Measurements from ENCODE around the gene SH2D5. TPM values are rescaled to one million over a fixed set of nuclear protein-coding genes. Genes with fewer than 3 reads are reported as not detected.

Gene SH2D5
- total RNA-seq, 1 donor from 2014 or later = 0.64 TPM

DNA sequence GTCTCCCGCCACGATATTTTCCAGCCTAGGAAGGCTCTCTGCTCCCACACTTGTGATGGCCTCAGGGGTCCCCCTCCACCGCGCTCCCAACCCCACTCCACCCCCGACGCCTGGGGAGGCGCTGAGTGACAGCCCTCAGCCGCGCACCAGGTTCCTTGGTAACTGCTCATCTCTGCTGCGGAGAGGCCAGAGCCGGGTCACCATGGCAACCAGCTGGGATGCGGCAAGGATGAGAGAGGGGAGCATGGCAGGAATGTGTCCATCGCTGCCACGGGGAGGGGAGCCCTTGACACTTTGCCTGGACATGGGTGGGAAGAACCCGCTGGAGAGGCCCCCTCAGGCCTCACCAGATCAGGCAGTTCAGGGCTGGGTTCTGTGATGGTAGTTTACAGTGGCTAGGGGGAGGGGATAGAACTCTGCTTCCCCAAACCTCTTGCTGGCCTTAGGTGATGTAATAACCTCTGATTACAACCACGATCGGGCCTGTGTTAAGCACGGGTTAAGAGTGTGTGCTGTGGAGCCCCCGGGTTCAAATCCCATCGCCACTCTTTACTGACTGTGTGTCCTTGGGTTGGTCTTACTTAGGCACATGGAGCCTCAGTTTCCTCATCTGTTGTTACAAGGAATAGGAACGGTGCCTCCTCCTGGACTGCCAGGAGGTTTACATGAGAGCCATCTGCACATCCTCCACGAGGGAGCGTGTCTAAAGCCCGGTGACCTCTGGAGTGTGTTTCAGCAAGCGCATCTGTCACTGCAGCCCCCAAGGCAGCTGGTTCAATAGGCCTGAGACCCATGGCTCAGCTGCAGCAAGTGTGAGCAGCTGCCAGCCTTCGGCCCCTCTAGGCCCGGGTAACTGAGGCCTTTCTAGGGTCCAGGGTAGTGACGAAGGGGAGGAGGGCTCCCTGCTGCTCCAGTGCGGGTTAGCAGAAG lies 21.0 kb downstream of the SH2D5 start:
- peak; percentile 5 for ATAC-seq

DNA sequence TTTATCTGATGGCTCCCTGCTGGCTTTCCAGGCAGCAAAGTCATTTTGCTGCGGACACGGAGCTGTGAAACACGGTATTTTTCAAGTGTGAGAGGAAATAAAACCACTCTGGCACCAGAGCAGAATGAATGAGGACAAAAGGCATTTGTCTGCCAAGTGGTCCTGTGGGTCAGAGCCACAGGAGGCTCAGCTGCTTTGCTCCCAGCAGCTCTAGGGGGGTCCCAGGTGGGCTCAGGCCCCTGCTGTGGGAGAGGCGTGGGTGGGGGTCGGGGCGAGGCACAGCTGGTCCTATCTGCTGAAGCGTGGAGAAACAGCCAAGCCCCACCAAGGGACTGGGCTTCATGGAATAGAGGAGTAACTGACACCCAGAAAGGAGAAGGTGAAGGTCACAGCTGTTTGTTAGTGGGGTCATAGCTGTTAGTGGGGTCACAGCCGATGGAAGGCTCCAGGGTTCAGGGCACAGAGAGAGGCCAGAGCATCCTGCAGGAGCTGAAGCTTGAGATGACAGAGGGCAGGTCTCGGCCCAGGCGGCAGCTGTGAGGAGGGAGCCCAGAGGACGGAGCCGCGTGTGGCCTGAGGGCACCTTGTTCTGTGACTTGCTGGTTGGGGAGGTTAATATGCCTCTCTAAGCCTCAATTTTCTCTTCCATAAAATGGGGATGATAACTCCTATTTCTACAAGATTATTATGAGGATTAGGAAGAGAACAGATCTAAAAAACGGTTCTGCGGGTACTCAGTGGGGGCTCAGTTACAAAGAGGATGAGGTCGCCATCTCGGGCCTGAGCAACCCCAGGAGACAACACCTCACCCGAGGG lies 21.8 kb downstream of the SH2D5 start:
- no peak for ATAC-seq

DNA sequence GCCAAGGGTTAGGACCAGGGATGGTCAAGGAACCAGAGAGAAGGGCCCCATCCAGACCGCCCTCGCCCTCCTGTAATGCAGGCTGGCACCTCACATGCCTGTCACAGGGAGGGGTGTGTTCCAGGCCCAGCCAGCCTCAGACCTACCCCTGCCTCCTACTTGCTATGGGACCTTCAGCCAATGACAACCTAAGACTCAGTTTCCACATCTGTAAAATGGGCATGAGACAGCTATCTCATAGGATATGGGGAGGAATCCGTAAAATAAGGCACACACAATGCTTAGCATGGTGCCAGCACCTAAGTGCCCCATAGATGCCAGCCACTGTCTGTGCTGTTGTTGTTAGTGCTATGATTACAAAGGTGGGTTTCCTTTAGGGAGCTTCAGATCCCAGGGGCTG lies 22.6 kb downstream of the SH2D5 start:
- no peak for ATAC-seq

DNA sequence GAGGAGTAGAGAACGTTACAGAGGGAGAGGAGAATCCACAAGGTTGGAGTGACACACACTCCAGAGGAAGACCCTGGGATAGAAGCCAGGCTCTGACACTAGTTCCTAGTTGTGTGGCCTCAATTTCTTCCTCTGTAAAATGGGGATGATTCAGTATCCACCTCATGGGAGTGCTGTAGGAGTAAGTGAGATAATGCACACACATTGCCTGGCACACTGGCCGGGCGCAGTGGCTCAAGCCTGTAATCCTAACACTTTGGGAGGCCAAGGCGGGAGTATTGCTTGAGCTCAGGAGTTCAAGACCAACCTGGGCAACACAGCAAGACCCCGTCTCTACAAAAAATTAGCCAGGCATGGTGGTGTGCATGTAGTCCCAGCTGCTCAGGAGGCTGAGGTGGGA lies 23.6 kb downstream of the SH2D5 start:
- ATAC-seq = no peak

DNA sequence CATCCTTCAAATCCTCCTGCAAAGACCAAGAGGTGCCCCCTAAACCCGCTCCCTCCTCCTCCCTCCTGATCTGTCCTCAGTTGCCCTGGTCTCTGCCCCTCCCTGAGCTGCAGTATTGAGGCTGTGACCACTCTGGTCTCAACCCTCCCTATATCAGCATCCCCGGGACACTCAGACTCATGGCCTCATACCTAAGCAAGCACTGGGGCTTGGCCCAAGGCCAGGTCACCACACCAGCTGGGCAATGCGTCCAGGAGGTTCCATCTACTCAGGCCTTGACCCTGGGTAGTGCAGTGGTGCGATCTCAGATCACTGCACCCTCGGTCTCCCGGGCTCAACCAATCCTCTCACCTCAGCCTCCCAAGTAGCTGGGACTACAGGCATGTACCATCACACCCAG lies 24.4 kb downstream of the SH2D5 start:
- no peak for ATAC-seq

DNA sequence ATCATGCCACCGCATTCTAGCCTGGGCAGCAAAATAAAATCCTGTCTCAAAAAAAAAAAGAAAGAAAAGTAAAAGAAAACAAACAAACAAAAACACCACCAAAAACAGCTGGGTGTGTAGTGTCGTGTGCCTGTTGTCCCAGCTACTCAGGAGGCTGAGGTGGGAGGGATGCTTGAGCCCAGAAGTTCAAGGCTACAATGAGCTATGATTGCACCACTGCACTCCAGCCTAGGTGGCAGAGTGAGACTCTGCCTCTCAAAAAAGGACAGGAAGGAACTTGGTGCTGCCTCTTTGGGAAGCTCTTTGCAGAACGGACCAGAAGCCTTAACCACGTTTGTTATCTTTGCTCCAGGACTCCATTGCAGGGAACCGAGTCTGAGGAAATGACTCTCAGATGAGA lies 25.7 kb downstream of the SH2D5 start:
- no peak for ATAC-seq

DNA sequence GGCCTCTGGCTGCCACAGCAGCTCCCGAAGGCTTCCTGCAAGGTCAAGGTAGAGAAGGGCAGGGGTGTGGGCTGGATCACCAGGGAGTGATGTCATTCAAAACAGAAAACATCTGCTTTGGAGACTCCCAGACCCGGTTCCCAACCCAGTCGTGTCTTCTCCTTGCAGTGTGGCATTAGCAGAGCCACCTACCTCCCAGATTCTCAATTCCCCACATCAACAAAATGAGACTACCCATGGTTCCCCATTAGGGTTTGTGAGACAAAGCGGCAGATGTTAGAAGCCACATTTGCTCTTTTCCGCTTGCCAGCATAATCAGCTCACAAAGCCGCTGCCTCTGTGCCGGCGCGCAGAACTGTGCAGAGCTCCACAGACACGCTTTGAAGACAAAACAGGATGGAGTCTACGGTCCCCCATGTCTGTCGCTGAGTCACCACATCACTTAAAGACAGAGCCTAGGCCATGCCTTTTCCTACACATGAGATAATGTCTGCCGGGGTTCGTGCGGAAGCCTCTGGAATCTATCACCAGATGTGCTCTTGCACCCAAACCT lies 27.2 kb downstream of the SH2D5 start:
- no peak for ATAC-seq

DNA sequence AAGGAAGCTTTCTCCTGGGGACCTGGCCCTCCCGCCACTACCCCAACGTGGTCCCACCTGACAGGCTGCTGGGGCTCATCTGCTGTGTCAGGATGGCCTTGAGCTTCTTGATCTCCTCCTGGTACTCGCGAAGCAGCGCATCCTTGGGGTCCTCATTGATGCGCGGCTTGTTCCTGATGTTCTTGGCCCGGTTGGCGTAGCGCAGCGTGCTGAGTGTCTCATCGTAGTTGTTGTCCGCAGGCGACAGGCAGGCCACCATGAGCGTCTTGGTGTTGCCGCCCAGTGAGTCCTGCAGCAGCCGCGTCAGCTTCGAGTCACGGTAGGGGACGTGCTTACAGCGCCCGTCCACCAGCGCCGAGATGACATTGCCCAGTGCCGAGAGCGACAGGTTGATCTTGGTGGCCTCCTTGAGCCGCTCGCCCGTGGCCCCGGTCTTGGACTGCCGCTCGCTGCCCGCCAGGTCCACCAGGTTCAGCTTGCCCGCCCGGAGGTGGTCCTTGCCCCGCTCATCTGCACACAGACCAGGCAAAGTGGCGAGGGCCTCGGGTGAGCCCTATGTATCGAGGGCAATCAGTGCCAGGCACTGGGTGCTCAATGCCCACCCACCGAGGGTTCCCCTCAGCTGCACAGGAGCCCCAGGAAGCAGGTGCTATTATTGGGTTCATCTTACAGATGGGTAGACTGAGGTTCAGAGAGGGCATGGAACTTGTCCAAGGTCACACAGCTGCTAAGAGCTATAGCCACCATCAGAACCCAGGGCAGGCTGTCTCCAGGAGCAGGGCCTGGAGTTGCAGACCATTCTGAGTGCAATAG lies 27.9 kb downstream of the SH2D5 start:
- ATAC-seq = no peak

DNA sequence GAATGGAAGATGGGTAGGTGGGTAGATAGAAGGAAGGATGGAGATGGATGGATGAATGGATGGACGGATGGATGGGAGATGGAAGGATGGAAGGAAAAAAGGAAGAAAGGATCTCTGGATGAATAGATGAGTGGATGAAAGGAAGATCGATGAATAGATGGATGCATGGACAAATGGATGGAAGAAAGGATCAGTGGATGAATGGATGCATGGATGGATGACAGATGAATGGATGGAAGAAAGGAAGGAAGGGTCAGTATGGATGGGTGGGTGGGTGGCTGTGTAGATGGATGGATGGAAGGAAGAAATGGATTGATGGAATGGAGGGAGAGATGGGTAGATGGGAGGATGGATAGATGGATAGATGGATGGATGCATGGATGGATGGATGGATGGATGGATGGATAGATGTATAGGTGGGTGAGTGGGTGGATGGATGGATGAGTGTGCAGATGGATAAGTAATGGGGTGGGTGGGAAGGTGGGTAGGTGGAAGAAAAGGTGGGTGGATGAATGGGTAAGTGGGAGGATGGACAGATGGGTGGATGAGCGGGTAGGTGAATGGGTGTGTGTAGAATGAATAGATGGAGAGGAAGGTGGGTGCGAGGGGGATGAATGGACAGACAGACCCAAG lies 29.3 kb downstream of the SH2D5 start:
- ATAC-seq = no peak

DNA sequence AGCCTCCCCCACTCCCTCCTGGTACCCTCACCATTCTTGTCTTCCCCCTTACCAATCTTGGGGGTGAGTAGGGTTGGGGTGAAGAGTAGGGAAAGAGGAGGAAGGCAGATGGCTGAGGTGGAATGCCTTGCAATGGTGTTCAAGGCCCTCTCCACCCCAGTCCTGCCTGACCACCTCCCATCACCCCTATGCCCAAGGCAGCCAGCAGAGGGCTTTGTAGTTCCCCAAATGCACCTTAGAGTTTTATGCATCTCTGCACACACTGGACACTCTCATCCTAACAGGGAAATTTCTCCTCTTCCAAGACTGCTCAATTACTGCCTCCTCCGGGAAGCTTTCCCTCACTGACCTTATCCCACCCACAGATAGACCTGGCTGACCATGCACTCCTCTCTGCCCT lies 30.1 kb downstream of the SH2D5 start:
- no peak for ATAC-seq

DNA sequence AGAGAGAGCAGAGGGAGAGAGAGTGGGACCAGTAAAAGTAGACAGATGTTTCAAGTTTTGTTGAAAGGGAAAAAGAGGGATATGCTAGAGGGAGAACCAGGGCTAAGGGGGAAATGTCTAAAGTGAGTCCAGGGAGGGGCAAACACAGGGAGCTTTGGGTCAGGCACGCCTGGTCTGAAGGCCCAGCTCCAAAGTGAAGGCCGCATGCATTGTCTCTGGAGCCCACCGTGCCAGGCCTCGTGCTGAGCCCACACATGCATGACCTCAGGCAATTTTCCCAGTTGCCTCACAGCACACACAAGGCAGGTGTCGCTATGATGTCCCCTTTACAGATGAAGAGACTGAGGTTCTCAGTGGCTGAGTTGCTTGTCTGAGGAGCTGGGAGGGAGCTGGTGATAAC lies 30.7 kb downstream of the SH2D5 start:
- ATAC-seq = no peak

DNA sequence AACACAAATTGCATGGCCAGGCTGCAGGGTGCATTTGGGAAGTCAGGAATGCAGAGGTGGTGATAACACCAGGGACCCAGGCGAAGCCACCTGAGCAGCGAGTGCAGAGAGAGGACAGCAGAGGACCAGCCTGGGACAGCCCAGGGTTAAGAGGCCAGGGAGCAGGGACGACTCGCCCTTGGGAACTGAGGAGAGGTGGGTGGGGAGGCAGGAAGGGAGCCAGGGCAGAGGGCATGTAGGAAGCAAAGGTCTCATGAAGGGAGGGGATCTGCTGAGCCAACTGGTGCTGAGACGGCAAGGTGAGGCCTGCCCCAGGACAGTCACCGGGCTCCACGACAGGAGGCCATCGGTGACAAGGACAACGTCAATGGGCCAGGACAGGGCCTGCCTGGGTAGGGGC lies 31.1 kb downstream of the SH2D5 start:
- ATAC-seq = no peak

DNA sequence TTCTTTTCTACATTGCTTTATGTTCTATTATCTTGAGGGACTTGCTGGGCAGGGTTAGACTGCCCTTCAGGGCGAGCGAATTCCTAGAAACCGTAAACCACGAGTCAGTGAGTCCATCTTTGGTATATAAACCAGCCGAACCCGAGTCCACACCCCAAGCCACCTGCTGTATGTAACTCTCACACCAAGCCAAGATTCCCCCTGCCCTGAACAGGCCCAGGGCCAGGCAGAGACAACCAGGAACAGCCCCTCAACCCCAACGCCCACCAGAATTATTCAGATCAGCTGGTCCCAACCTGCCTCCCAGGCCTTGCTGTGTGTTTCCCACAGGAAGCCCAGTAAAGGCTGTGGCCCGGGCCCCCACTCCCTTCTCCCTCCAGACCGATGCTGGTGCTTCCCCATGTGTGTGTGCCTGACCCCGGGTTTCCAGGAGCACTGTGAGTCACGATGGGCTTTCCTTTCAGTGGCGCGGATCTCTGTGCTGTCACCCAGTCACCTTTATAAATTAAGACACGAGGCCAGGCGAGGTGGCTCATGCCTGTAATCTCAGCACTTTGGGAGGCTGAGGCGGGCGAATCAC lies 31.8 kb downstream of the SH2D5 start:
- no peak for ATAC-seq

DNA sequence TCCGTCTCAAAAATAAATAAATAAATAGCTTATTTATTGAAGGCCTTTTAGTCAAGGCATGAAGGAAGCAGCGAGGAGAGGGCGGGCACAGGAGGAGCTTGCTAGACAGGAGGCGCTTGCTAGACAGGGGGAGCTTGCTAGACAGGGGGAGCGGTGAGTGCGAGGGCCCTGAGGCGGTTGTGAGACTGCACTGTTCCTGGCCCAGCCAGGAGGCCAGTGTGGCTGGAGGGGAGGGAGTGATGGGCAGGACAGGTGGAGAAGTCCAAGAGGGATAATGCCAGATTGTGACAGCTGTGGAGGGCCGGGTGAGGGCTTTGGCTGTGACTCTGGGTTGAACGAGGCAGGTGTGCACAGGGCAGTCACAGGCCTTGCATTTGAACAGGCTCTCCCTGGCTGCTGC lies 32.9 kb downstream of the SH2D5 start:
- ATAC-seq = peak; percentile 82

DNA sequence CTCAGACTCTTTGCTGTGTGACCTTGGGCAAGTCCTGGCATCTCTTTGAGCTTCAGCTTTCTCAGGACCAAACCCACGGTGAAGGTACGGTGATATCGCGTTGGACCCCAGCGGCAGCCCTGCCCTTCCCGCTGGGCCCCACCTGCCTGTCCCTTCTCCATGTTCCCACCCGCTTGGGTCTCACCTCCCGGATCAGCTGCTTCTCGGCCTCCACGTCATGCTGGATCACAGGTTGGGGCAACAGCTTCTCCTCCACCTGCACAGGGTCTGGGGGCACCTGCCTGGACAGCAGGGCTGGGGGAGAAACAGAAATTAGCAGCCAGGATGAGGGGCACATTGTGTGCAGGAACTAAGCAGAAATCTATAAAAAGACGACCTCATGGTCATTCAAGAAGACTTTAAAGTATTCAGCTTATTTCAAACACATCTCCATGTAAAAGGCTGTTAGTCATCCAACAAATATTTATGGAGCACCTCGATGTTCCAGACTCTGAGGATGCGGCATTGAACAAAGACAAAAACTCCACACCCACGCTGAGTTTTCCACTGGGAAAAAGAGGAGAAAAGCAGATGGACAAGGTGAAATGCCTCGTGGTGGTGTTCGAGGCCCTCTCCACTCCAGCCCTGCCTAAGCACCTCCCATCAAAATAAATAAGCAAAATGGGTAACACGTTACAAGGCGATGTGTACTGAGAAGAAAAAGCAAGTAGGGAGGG lies 34.1 kb downstream of the SH2D5 start:
- no peak for ATAC-seq

DNA sequence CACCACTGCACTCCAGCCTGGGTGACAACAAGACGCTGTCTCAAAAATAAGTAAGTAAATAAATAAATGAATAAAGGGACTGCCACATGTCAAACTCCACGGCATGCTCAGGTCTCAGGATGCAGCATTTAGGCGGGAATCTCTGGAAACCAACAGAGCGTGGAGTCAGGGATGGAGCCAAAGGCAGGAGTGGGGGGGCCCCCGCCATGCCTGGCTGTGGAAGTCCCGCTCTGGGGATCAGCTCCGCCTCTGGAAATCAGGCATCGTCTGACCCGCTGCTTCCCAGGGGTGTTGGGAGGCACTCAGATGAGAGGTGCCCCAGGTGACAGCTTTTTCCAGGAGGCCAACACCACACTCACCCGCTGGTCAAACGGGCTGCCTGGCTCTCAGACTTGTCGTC lies 34.9 kb downstream of the SH2D5 start:
- ATAC-seq = no peak

DNA sequence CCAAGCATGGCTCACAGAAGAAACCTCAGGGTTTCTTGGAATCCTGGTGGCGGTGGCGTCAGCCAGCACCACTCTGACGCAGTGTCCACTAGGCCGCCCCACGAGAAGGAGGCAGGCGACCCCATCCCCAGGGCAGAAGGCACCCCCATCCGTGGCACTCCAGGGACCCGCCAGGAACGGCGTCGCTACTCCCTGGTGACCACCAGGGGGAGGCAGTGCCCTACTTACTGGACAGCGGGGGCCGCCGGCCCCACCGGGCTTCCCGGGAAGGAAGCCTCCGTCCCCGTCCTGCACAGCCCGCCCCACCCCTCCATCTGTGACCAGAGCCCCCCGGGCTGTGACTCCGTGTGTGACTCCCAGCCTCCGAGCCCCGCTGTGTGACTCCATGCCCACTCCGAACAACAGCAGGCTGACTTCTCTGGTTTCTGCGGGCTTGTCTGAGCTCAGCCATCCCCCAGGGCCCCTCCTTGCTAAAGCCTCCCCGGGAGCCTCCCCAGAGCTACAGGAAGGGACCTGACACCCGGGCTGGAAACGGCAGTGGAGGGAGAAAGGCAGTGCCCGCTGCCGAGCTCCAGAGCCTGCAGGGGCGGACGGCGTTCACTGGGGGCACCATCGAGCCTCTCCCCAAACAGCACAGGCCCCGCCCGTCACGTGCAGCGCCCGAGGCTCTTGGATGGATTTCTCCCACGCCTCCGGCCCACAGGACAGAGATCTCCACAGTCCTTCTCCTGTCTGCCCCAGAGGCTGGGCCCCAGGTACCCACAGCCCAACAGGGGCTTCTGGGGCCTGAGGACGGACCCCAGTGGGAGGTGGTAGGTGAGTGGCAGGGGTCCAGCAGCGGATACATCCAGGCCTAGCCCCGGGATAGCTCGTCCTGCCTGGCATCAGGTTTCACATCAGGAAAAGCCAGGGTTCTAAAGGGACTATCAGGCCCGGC lies 35.8 kb downstream of the SH2D5 start:
- ATAC-seq = peak; percentile 76

DNA sequence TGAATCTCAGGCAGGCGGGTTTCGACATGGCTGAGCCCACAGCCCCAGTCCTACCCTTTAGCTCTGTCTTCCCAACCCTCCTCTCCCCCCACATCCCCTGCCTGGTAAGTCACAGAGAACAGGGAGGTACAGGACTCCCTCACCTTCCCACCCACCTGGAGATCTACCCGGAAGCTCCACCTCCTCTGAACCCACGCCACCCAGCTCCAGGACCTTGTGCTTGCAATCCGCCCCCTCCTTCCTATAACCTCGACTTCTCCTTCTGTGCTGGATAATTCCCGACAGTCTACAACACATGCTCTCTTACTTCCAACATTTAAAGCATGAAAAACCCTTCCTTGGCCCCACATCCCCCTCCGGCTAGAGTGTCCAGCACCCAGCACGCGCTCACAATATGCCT lies 37.0 kb downstream of the SH2D5 start:
- ATAC-seq = no peak

DNA sequence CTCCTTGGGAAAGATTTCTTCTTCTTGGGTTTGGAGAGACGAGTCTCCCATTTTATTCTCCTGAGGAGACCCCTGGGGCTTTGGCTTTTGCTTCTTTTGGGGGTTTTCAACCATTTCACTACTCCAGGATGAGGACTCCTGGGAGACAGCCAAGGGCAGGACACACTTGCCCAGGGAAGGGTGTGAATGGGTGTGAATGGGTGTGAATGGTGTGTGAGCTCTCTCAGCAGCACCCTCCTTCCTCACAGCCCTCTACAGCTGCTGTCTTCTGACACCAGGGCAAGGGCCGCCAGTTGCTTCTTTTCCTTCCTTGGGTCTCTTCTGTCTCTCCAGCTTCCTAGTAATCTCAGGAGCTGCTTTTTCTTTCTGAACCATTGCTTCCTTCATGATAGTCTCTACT lies 38.9 kb downstream of the SH2D5 start:
- no peak for ATAC-seq

DNA sequence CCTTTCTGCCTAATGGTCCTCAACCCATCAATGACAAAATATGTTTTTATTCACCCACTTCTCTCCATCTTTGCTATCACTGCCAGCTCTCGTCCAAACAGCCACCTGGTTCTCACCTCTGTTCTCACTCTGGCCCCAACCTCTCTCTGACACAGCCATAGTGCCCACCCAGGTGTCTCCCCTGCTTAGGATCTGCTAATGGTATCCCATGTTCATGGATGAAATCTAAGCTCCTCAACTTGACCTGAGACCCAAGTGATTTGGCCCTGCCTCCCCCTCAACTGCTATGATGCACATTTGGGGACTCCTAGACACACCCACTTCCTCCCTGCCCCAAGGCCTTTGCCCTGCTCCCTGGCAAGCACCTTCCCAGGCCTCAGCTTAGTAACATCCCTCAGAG lies 40.6 kb downstream of the SH2D5 start:
- no peak for ATAC-seq
